Measurements from ENCODE around the gene LARGE1. TPM values are rescaled to one million over a fixed set of nuclear protein-coding genes. Genes with fewer than 3 reads are reported as not detected.

LARGE1 gene
- total RNA-seq, 4 donors from 2014 or later: 78.1 to 156 (median 104) TPM

DNA sequence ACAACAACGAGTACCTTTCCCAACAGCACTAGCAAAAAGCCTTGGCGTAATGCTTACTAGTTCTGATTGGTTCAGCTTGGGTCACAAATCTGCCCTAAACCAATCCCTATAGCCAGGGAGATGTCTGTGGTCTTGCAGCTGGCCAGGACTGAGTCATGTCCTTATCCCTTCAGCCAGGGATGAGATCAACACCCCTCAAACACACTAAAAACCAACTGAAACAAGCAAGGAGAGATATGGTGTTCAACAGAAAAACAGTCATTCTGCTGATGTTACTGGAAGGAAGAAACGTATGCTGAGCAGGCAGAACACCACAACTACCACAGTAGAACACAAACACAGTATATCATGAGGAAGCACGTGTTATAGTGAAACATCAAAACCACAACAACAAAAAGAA is 375.6 kb downstream of the LARGE1 start:
- peaks cover 0 to 12% (median 0%) of the 10 kb centered on the region in 4 donors for H3K4me1 ChIP-seq
- H3K36me3 ChIP-seq: no peaks in the 10 kb centered on the region
- H3K4me3 ChIP-seq: no peak overlapping the region
- H3K27me3 ChIP-seq: no peaks in the 10 kb centered on the region
- H3K9me3 ChIP-seq: no peaks in the 10 kb centered on the region
- no peak for DNase-seq
- TF ChIP-seq, protein P1, sequence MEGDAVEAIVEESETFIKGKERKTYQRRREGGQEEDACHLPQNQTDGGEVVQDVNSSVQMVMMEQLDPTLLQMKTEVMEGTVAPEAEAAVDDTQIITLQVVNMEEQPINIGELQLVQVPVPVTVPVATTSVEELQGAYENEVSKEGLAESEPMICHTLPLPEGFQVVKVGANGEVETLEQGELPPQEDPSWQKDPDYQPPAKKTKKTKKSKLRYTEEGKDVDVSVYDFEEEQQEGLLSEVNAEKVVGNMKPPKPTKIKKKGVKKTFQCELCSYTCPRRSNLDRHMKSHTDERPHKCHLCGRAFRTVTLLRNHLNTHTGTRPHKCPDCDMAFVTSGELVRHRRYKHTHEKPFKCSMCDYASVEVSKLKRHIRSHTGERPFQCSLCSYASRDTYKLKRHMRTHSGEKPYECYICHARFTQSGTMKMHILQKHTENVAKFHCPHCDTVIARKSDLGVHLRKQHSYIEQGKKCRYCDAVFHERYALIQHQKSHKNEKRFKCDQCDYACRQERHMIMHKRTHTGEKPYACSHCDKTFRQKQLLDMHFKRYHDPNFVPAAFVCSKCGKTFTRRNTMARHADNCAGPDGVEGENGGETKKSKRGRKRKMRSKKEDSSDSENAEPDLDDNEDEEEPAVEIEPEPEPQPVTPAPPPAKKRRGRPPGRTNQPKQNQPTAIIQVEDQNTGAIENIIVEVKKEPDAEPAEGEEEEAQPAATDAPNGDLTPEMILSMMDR (IDR thresholded peaks at IDR 0.05): no peak
- TF ChIP-seq POLR2A (IDR thresholded peaks at IDR 0.05): no peak
- H3K27ac ChIP-seq: no peak overlapping the region

DNA sequence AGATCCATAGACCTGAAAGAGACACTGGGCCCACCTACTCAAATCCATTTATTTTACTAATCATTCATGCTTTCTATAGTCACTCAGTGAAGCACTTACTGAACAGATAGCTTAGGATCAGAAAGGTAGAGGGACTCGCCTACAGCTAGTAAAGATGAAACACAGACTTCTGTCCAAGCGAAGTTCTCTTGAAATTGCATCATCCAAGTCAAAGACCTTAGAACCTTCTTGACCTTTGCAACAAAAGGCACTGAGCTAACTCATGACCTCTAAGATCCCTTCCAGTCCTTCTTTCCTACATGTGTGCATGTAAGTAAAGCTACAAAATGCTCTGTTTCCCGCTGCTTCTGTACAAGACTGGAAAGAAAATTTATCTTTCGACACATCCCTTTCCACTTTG is 377.6 kb downstream of the LARGE1 start:
- no peak for DNase-seq
- TF ChIP-seq, protein P1 (IDR thresholded peaks at IDR 0.05): no peak
- TF ChIP-seq POLR2A (IDR thresholded peaks at IDR 0.05): no peak
- H3K9me3 ChIP-seq: no peaks in the 10 kb centered on the region
- peaks cover 0 to 16% (median 0%) of the 10 kb centered on the region in 4 donors for H3K4me1 ChIP-seq
- no peak overlapping the region for H3K4me3 ChIP-seq
- H3K36me3 ChIP-seq: no peaks in the 10 kb centered on the region
- no peak overlapping the region for H3K27ac ChIP-seq
- no peaks in the 10 kb centered on the region for H3K27me3 ChIP-seq

DNA sequence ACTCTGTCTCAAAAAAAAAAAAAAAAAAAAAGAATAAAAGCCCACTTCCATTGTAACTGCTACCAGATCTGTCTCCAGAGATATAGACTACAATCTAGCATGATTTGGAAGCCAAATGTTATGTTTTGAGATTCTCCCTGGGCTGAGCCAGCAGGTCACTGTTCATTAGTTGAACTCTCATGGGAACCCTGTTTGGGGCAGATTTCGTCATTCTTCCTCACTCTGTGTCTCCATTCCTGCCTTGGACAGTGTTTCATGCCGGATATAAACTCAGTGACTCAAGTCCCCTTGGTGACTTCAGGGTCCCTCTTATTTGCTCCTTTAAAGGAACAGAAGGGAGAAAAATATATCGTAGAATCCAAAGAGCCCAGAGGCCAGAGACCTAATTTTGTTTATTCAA is 378.1 kb downstream of the LARGE1 start:
- no peaks in the 10 kb centered on the region for H3K36me3 ChIP-seq
- no peak overlapping the region for H3K27ac ChIP-seq
- no peak for DNase-seq
- TF ChIP-seq POLR2A (IDR thresholded peaks at IDR 0.05): no peak
- TF ChIP-seq, protein P1 (IDR thresholded peaks at IDR 0.05): no peak
- H3K9me3 ChIP-seq: no peaks in the 10 kb centered on the region
- H3K4me1 ChIP-seq: peaks cover 0 to 16% (median 0%) of the 10 kb centered on the region in 4 donors
- no peaks in the 10 kb centered on the region for H3K27me3 ChIP-seq
- no peak overlapping the region for H3K4me3 ChIP-seq

DNA sequence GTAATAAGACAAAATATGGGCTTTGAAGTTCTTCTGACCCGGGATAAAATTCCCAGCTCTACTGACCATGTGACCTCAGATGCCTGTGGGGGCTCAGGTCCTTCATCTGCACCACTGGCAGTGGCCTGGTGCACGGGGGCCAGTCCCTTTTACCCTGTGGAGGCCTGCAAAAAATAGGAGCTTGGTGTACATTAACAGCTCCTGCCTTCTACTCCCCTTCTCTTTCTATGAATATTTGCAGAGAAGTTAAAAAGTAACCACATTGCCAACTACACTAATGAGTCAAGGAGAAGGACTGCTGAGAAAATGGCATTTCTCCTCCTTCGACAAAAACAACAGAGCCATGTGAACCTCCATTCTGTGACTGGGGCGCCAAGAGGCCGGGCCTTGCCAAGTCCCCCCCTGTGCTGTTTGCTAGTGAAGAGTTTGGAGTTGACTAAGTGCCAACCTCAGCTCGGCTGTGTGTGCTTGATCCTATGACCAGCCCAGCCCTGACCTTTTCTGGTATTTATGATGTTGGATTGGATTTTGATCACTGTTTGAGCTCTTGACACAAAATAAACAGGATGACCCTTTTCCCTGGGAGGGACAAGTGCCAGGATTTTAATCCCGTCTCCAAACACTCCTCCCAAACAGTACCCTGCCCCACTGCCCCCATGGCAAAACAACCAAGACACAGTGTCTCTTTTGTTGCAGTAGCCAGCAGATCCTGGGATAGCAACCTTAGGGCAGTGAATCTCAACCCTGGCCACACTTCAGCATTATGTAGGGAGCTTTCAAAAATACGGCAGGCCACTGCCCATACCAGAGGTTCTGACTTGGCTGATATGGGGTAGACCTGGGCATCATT is 380.1 kb downstream of the LARGE1 start:
- peak in 2 of 3 donors; percentile 66 to 71 for DNase-seq
- no peaks in the 10 kb centered on the region for H3K36me3 ChIP-seq
- no peaks in the 10 kb centered on the region for H3K27me3 ChIP-seq
- peak overlapping the region in 1 of 4 donors; percentile 9 for H3K4me3 ChIP-seq
- peaks cover 0 to 22% (median 0%) of the 10 kb centered on the region in 4 donors for H3K4me1 ChIP-seq
- TF ChIP-seq, protein P1 (IDR thresholded peaks at IDR 0.05): no peak
- TF ChIP-seq POLR2A (IDR thresholded peaks at IDR 0.05): no peak
- no peaks in the 10 kb centered on the region for H3K9me3 ChIP-seq
- peak overlapping the region in 2 of 4 donors; percentile 57 to 59 for H3K27ac ChIP-seq

DNA sequence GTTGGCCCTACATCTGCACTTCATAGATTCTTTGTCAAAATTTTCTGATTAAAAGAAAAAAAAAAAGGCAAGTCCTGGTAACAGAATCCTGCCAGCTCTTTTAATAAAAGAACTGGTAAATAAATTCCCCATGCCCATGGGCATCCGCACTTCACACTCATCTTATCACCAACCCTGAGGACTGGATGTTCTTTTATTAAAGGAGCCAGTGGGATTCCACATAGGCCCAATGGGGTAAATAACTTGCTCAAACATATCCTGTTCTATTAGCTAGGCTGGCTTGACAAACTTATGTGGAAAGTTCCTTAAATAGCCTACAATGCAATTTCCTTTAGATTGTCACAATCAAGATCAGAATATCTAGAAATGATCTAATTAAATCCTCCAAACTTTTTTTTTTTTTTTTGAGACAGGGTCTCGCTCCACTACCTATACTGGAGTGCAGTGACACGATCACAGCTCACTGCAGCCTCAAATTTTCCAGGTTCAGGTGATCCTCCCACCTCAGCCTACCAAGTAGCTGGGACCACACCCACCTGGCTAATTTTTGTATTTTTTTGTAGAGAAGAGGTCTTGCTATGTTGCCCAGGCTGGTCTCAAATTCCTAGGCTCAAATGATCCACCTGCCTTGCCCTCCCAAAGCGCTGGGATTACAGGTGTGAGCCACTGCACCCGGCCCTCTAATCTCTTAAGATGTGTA is 380.9 kb downstream of the LARGE1 start:
- Histone ChIP-seq H3K9me3 (no peaks in the 10 kb centered on the region), H3K4me1 (peaks cover 0 to 22% (median 0%) of the 10 kb centered on the region in 4 donors), H3K27me3 (no peaks in the 10 kb centered on the region), H3K4me3 (no peak overlapping the region), H3K36me3 (no peaks in the 10 kb centered on the region), H3K27ac (peak overlapping the region in 2 of 4 donors; percentile 57 to 59)
- no peak for DNase-seq
- TF ChIP-seq, protein P1 (IDR thresholded peaks at IDR 0.05): no peak
- no peak for TF ChIP-seq POLR2A (IDR thresholded peaks at IDR 0.05)

Measured in Peyer's patch (tissue), 4 donors.